CD1c-positive myeloid dendritic cell (primary cell): ENCODE data around the gene TBC1D2B.
A peak's percentile ranks its signal among the peaks of the same experiment; 100 is the strongest.
"Not testable (repeated sequence)": the region's sequence is repeated elsewhere in the genome, so short reads cannot be mapped to it uniquely, and the experiment has no call there.

Source experiments
- DNase-seq: peaks from one replicate; pipeline ENCODE4 v3.0.0-alpha.2; 2016; ENCODE audit errors: extremely low spot score

TBC1D2B gene

GRCh38 chr15:78002996-78003395, 74.5 kb downstream of the TBC1D2B start:
- DNase-seq = no peak

GRCh38 chr15:78001656-78002055, 75.9 kb downstream of the TBC1D2B start:
- no peak for DNase-seq

GRCh38 chr15:78000927-78001249, 76.6 kb downstream of the TBC1D2B start:
- no peak for DNase-seq

GRCh38 chr15:78000091-78000926, 77.2 kb downstream of the TBC1D2B start:
- DNase-seq = peak; percentile 81

GRCh38 chr15:77999486-77999885, 78.0 kb downstream of the TBC1D2B start:
- no peak for DNase-seq

- no peak for DNase-seq
Observed at GRCh38 chr15:77998592-77998991, 78.9 kb downstream of the TBC1D2B start.

- DNase-seq = not testable (repeated sequence)
Observed at GRCh38 chr15:77997761-77998554, 79.6 kb downstream of the TBC1D2B start.

- DNase-seq = not testable (repeated sequence)
Observed at GRCh38 chr15:77997221-77997620, 80.3 kb downstream of the TBC1D2B start.

- not testable (repeated sequence) for DNase-seq
Observed at GRCh38 chr15:77996713-77997171, 80.8 kb downstream of the TBC1D2B start.

GRCh38 chr15:77996226-77996625, 81.3 kb downstream of the TBC1D2B start:
- not testable (repeated sequence) for DNase-seq

- DNase-seq = not testable (repeated sequence)
Observed at GRCh38 chr15:77995537-77995918, 82.0 kb downstream of the TBC1D2B start.

- DNase-seq = not testable (repeated sequence)
Observed at GRCh38 chr15:77994893-77995536, 82.5 kb downstream of the TBC1D2B start.

- DNase-seq = not testable (repeated sequence)
Observed at GRCh38 chr15:77993970-77994693, 83.4 kb downstream of the TBC1D2B start.

GRCh38 chr15:77993374-77993911, 84.1 kb downstream of the TBC1D2B start:
- no peak for DNase-seq

- no peak for DNase-seq
Observed at GRCh38 chr15:77992356-77993222, 84.9 kb downstream of the TBC1D2B start.

- not testable (repeated sequence) for DNase-seq
Observed at GRCh38 chr15:77991658-77992201, 85.8 kb downstream of the TBC1D2B start.

- DNase-seq = no peak
Observed at GRCh38 chr15:77991029-77991406, 86.5 kb downstream of the TBC1D2B start.

GRCh38 chr15:77989296-77990143, 88.0 kb downstream of the TBC1D2B start:
- no peak for DNase-seq
